ENCODE data around the gene DAPK1. TPM values are rescaled to one million over a fixed set of nuclear protein-coding genes. Genes with fewer than 3 reads are reported as not detected.

Gene DAPK1
- polyA plus RNA-seq, 1 experiment: 0.12 TPM

GRCh38 chr9:87564111-87564510, 66.4 kb downstream of the DAPK1 start:
- no peak overlapping the region for H3K27ac ChIP-seq (ENCODE audit: low read depth, low read length)
- DNase-seq (ENCODE audit: low read depth, low spot score): no peak
- H3K4me3 ChIP-seq (ENCODE audit: low read depth, low read length): no peak overlapping the region
- H3K9me3 ChIP-seq (ENCODE audit: control insufficient read depth, insufficient read depth, low read length): no peaks in the 10 kb centered on the region; the same call in 1 of the 2 replicates
- ChIA-PET POLR2A (no interaction called here), CTCF (no interaction called here)
- TF ChIP-seq, protein P1, sequence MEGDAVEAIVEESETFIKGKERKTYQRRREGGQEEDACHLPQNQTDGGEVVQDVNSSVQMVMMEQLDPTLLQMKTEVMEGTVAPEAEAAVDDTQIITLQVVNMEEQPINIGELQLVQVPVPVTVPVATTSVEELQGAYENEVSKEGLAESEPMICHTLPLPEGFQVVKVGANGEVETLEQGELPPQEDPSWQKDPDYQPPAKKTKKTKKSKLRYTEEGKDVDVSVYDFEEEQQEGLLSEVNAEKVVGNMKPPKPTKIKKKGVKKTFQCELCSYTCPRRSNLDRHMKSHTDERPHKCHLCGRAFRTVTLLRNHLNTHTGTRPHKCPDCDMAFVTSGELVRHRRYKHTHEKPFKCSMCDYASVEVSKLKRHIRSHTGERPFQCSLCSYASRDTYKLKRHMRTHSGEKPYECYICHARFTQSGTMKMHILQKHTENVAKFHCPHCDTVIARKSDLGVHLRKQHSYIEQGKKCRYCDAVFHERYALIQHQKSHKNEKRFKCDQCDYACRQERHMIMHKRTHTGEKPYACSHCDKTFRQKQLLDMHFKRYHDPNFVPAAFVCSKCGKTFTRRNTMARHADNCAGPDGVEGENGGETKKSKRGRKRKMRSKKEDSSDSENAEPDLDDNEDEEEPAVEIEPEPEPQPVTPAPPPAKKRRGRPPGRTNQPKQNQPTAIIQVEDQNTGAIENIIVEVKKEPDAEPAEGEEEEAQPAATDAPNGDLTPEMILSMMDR (IDR thresholded peaks at IDR 0.05; ENCODE audit: low read depth, low read length): no peak
- H3K27me3 ChIP-seq (ENCODE audit: control insufficient read depth, insufficient read depth, low read length): no peaks in the 10 kb centered on the region

GRCh38 chr9:87564791-87565241, 67.1 kb downstream of the DAPK1 start:
- no peak for DNase-seq (ENCODE audit: low read depth, low spot score)
- CTCF ChIA-PET: no interaction called here
- Histone ChIP-seq H3K9me3 (ENCODE audit: control insufficient read depth, insufficient read depth, low read length) (no peaks in the 10 kb centered on the region; the same call in 1 of the 2 replicates), H3K4me3 (ENCODE audit: low read depth, low read length) (no peak overlapping the region), H3K27me3 (ENCODE audit: control insufficient read depth, insufficient read depth, low read length) (no peaks in the 10 kb centered on the region), H3K27ac (ENCODE audit: low read depth, low read length) (no peak overlapping the region)
- POLR2A ChIA-PET: no interaction called here
- TF ChIP-seq, protein P1 (IDR thresholded peaks at IDR 0.05; ENCODE audit: low read depth, low read length): no peak

DNA sequence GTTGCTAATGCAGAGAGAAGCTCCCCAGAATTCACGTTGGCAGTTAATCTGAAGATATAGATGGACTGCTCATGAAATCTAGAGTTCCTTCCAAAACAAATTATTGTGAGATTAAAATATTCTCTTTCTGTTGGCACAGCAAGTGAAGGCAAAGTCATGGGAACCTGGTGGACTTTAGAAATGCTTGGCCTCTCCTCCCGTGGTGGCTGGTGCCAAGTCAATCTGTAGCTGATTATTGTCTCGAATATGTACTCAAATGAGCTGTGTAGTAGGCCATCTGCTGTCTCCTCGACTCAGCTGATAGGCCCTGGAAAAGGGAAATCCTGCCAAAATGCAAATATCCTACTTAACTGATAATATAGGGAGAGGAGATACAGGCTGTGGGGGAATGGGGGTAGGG, 69.3 kb downstream of the DAPK1 start:
- H3K27ac ChIP-seq (ENCODE audit: low read depth, low read length): no peak overlapping the region
- H3K9me3 ChIP-seq (ENCODE audit: control insufficient read depth, insufficient read depth, low read length): no peaks in the 10 kb centered on the region; the same call in 1 of the 2 replicates
- H3K27me3 ChIP-seq (ENCODE audit: control insufficient read depth, insufficient read depth, low read length): no peaks in the 10 kb centered on the region
- TF ChIP-seq, protein P1 (IDR thresholded peaks at IDR 0.05; ENCODE audit: low read depth, low read length): no peak
- DNase-seq (ENCODE audit: low read depth, low spot score): no peak
- ChIA-PET POLR2A (no interaction called here), CTCF (no interaction called here)
- H3K4me3 ChIP-seq (ENCODE audit: low read depth, low read length): no peak overlapping the region

DNA sequence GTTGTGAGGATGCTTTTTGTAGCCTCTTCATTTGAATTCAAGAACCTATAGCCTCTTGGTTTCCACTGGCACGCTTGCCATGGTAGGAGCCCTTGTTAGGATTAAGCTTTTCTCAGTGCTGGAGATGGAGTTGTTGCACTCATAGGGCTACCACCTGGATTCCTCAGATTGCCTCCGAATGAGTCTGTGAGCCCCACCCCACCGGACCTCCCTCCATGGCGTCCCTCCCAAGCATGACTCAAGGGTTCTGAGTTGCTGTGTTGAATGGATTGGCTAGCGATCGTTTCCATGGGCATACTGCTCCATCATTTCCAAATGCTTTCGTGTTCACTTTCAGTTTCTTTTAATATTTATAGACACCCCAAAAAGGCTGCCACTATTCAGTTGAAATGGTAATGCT, 69.9 kb downstream of the DAPK1 start:
- ChIA-PET CTCF (no interaction called here), POLR2A (no interaction called here)
- Histone ChIP-seq H3K27ac (ENCODE audit: low read depth, low read length) (no peak overlapping the region), H3K4me3 (ENCODE audit: low read depth, low read length) (no peak overlapping the region), H3K27me3 (ENCODE audit: control insufficient read depth, insufficient read depth, low read length) (no peaks in the 10 kb centered on the region), H3K9me3 (ENCODE audit: control insufficient read depth, insufficient read depth, low read length) (no peaks in the 10 kb centered on the region; the same call in 1 of the 2 replicates)
- TF ChIP-seq, protein P1 (IDR thresholded peaks at IDR 0.05; ENCODE audit: low read depth, low read length): no peak
- DNase-seq (ENCODE audit: low read depth, low spot score): no peak

GRCh38 chr9:87567983-87568382, 70.3 kb downstream of the DAPK1 start:
- ChIA-PET POLR2A (no interaction called here), CTCF (no interaction called here)
- no peak for DNase-seq (ENCODE audit: low read depth, low spot score)
- no peaks in the 10 kb centered on the region; the same call in 1 of the 2 replicates for H3K9me3 ChIP-seq (ENCODE audit: control insufficient read depth, insufficient read depth, low read length)
- TF ChIP-seq, protein P1 (IDR thresholded peaks at IDR 0.05; ENCODE audit: low read depth, low read length): no peak
- no peak overlapping the region for H3K4me3 ChIP-seq (ENCODE audit: low read depth, low read length)
- H3K27ac ChIP-seq (ENCODE audit: low read depth, low read length): no peak overlapping the region
- H3K27me3 ChIP-seq (ENCODE audit: control insufficient read depth, insufficient read depth, low read length): no peaks in the 10 kb centered on the region

All from AG04450 (cell line).